Activated naive CD8-positive, alpha-beta T cell treated with anti-CD3 and anti-CD28 coated beads, Interleukin-2, amount 50 U/mL, for 24 hours (primary cell): Measurements from ENCODE around the gene COX6B1.
A peak's percentile ranks its signal among the peaks of the same experiment; 100 is the strongest.
"Not testable (repeated sequence)": the region's sequence is repeated elsewhere in the genome, so short reads cannot be mapped to it uniquely, and the experiment has no call there.

Experiments used
- ATAC-seq: fragments of 150-1000 bp; cut with Tn5 transposase; one replicate; pipeline ENCODE4 v1.10.0; 2021
- DNase-seq: peaks from one replicate; pipeline ENCODE4 v3.0.0; 2021
- H3K27ac Mint-ChIP-seq: one replicate; pipeline ENCODE4 v1.8.0; 2021; ENCODE audit warnings: mild to moderate bottlenecking, mixed read lengths
- H3K27me3 Mint-ChIP-seq: one replicate; pipeline ENCODE4 v1.8.0; 2021; ENCODE audit warnings: mixed read lengths
- H3K36me3 Mint-ChIP-seq: one replicate; pipeline ENCODE4 v1.8.0; 2021; ENCODE audit warnings: low read depth, mixed read lengths
- H3K4me1 Mint-ChIP-seq: one replicate; pipeline ENCODE4 v1.8.0; 2021; ENCODE audit warnings: mixed read lengths
- H3K4me3 Mint-ChIP-seq: one replicate; pipeline ENCODE4 v1.8.0; 2021; ENCODE audit warnings: mild to moderate bottlenecking, moderate library complexity, mixed read lengths
- H3K9me3 Mint-ChIP-seq: one replicate; pipeline ENCODE4 v1.8.0; 2021; ENCODE audit warnings: mixed read lengths

Gene COX6B1

GRCh38 chr19:35643255-35644205 lies 4.6 kb upstream of the COX6B1 start:
- Mint-ChIP-seq H3K27ac (peak overlapping the region; percentile 68), H3K36me3 (no peaks in the 10 kb centered on the region)

GRCh38 chr19:35644206-35644986 lies 3.7 kb upstream of the COX6B1 start:
- peaks cover 47% of the 10 kb centered on the region for H3K4me1 Mint-ChIP-seq
- peak overlapping the region; percentile 82 for H3K4me3 Mint-ChIP-seq
- DNase-seq: peak; percentile 96
- no peaks in the 10 kb centered on the region for H3K27me3 Mint-ChIP-seq
- peak overlapping the region; percentile 68 for H3K27ac Mint-ChIP-seq
- peak; percentile 89 for ATAC-seq
- H3K36me3 Mint-ChIP-seq: peaks cover 2% of the 10 kb centered on the region
- no peaks in the 10 kb centered on the region for H3K9me3 Mint-ChIP-seq

More at GRCh38 chr19:35643255-35644205, 4.6 kb upstream of the COX6B1 start:
- Mint-ChIP-seq H3K4me1 (peaks cover 38% of the 10 kb centered on the region), H3K9me3 (no peaks in the 10 kb centered on the region), H3K4me3 (peak overlapping the region; percentile 82), H3K27me3 (no peaks in the 10 kb centered on the region)
- ATAC-seq (peak; percentile 27), DNase-seq (peak; percentile 81)

GRCh38 chr19:35644987-35645679 lies 3.0 kb upstream of the COX6B1 start:
- DNase-seq: peak; percentile 93
- Mint-ChIP-seq H3K27ac (peak overlapping the region; percentile 52), H3K4me3 (peak overlapping the region; percentile 82), H3K4me1 (peaks cover 52% of the 10 kb centered on the region), H3K36me3 (peaks cover 2% of the 10 kb centered on the region), H3K9me3 (no peaks in the 10 kb centered on the region), H3K27me3 (no peaks in the 10 kb centered on the region)
- peak; percentile 5 for ATAC-seq

- H3K27me3 Mint-ChIP-seq: no peaks in the 10 kb centered on the region
- H3K4me3 Mint-ChIP-seq: no peak overlapping the region
- peak overlapping the region; percentile 52 for H3K27ac Mint-ChIP-seq
- peaks cover 59% of the 10 kb centered on the region for H3K4me1 Mint-ChIP-seq
- H3K36me3 Mint-ChIP-seq: peaks cover 7% of the 10 kb centered on the region
- no peaks in the 10 kb centered on the region for H3K9me3 Mint-ChIP-seq
- ATAC-seq: no peak
- no peak for DNase-seq
Observed at GRCh38 chr19:35645680-35646511, 2.2 kb upstream of the COX6B1 start.

- Mint-ChIP-seq H3K36me3 (peaks cover 29% of the 10 kb centered on the region), H3K27me3 (no peaks in the 10 kb centered on the region), H3K27ac (no peak overlapping the region), H3K4me1 (peaks cover 29% of the 10 kb centered on the region), H3K4me3 (no peak overlapping the region), H3K9me3 (no peaks in the 10 kb centered on the region)
- no peak for DNase-seq
- ATAC-seq: no peak
Observed at GRCh38 chr19:35650581-35650980, 2.5 kb downstream of the COX6B1 start.

- not testable (repeated sequence) for ATAC-seq, H3K9me3 Mint-ChIP-seq, DNase-seq, H3K4me3 Mint-ChIP-seq, H3K27me3 Mint-ChIP-seq, H3K27ac Mint-ChIP-seq
- Mint-ChIP-seq H3K36me3 (peaks cover 48% of the 10 kb centered on the region), H3K4me1 (peaks cover 12% of the 10 kb centered on the region)
Observed at GRCh38 chr19:35654828-35655227, 6.7 kb downstream of the COX6B1 start.

GRCh38 chr19:35655600-35655999 lies 7.5 kb downstream of the COX6B1 start:
- ATAC-seq: no peak
- no peaks in the 10 kb centered on the region for H3K27me3 Mint-ChIP-seq

GRCh38 chr19:35656700-35657099 lies 8.6 kb downstream of the COX6B1 start:
- Mint-ChIP-seq H3K9me3 (no peaks in the 10 kb centered on the region), H3K4me3 (no peak overlapping the region), H3K4me1 (no peaks in the 10 kb centered on the region), H3K27me3 (no peaks in the 10 kb centered on the region), H3K27ac (no peak overlapping the region), H3K36me3 (peaks cover 49% of the 10 kb centered on the region)
- ATAC-seq (no peak), DNase-seq (no peak)

More at GRCh38 chr19:35655600-35655999, 7.5 kb downstream of the COX6B1 start:
- Mint-ChIP-seq H3K27ac (no peak overlapping the region), H3K4me3 (no peak overlapping the region), H3K4me1 (peaks cover 6% of the 10 kb centered on the region), H3K36me3 (peaks cover 51% of the 10 kb centered on the region), H3K9me3 (no peaks in the 10 kb centered on the region)
- DNase-seq: no peak

- no peaks in the 10 kb centered on the region for H3K27me3 Mint-ChIP-seq
- ATAC-seq (peak; percentile 33), DNase-seq (no peak)
- no peaks in the 10 kb centered on the region for H3K4me1 Mint-ChIP-seq
- peaks cover 56% of the 10 kb centered on the region for H3K36me3 Mint-ChIP-seq
- H3K9me3 Mint-ChIP-seq: no peaks in the 10 kb centered on the region
- H3K27ac Mint-ChIP-seq: no peak overlapping the region
- H3K4me3 Mint-ChIP-seq: no peak overlapping the region
Observed at GRCh38 chr19:35657904-35658700, 10.0 kb downstream of the COX6B1 start.

GRCh38 chr19:35661995-35662340 lies 13.8 kb downstream of the COX6B1 start:
- Mint-ChIP-seq H3K4me3 (no peak overlapping the region), H3K36me3 (peaks cover 41% of the 10 kb centered on the region), H3K27me3 (no peaks in the 10 kb centered on the region), H3K27ac (no peak overlapping the region), H3K4me1 (no peaks in the 10 kb centered on the region), H3K9me3 (no peaks in the 10 kb centered on the region)
- DNase-seq (no peak), ATAC-seq (no peak)

GRCh38 chr19:35663981-35664380 lies 15.9 kb downstream of the COX6B1 start:
- Mint-ChIP-seq H3K36me3 (peaks cover 30% of the 10 kb centered on the region), H3K27ac (no peak overlapping the region), H3K9me3 (no peaks in the 10 kb centered on the region), H3K27me3 (no peaks in the 10 kb centered on the region), H3K4me1 (no peaks in the 10 kb centered on the region), H3K4me3 (no peak overlapping the region)
- ATAC-seq (no peak), DNase-seq (no peak)

- H3K27me3 Mint-ChIP-seq: peaks cover 7% of the 10 kb centered on the region
- no peak overlapping the region for H3K27ac Mint-ChIP-seq
- H3K36me3 Mint-ChIP-seq: peaks cover 24% of the 10 kb centered on the region
- H3K4me3 Mint-ChIP-seq: no peak overlapping the region
- no peaks in the 10 kb centered on the region for H3K9me3 Mint-ChIP-seq
- no peak for ATAC-seq
- H3K4me1 Mint-ChIP-seq: no peaks in the 10 kb centered on the region
- DNase-seq: no peak
Observed at GRCh38 chr19:35665157-35665556, 17.0 kb downstream of the COX6B1 start.

GRCh38 chr19:35665604-35666003 lies 17.5 kb downstream of the COX6B1 start:
- DNase-seq (no peak), ATAC-seq (no peak)
- Mint-ChIP-seq H3K27ac (no peak overlapping the region), H3K27me3 (peaks cover 8% of the 10 kb centered on the region), H3K4me1 (no peaks in the 10 kb centered on the region), H3K4me3 (no peak overlapping the region), H3K36me3 (peaks cover 21% of the 10 kb centered on the region), H3K9me3 (no peaks in the 10 kb centered on the region)
